ENCODE data around the gene KCTD10.

DNA sequence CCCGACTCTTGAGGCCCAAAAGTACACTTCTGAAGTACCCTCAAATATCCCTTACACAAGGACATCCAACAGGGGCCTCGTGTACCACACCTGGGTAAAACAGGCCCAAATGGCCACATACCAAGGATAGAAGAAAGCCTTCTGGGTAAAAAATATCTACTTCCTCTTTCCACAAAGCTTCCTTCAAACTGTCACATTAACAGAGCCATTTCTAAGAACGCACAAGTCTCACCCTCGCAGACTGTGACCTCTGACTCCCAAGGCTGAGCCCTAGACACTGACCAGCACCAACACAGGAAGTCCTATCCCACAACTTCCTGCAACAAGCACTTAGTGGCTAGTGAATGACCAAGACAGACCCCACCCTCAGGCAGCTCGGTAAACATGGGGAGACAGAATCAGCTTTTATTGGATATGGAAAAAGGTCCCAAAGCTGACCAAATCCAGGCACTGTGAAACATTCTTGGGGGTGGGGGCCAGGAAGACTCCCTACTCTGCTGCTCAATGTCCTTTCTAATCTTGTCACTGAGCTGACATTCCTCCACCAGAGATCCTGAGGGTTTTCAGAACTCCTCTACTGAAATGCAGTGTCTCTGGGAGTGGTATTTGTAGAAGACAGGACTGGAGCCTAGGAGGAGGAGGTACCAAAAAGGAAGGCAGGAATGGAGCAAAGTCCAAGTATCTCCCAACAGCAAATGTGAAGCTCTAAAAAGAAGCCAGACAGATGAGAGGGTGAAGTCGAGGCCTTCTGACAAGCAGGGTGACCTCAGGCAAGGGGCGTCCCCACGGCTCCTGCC lies 15.9 kb downstream of the KCTD10 start:
- TF ChIP-seq POLR2AphosphoS5 (IDR thresholded peaks at IDR 0.05), result no peak
- TF ChIP-seq, protein P1, sequence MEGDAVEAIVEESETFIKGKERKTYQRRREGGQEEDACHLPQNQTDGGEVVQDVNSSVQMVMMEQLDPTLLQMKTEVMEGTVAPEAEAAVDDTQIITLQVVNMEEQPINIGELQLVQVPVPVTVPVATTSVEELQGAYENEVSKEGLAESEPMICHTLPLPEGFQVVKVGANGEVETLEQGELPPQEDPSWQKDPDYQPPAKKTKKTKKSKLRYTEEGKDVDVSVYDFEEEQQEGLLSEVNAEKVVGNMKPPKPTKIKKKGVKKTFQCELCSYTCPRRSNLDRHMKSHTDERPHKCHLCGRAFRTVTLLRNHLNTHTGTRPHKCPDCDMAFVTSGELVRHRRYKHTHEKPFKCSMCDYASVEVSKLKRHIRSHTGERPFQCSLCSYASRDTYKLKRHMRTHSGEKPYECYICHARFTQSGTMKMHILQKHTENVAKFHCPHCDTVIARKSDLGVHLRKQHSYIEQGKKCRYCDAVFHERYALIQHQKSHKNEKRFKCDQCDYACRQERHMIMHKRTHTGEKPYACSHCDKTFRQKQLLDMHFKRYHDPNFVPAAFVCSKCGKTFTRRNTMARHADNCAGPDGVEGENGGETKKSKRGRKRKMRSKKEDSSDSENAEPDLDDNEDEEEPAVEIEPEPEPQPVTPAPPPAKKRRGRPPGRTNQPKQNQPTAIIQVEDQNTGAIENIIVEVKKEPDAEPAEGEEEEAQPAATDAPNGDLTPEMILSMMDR (IDR thresholded peaks at IDR 0.05), result no peak

Data from prostate gland (tissue), 2 donors.